Uterus (tissue), 2 donors: ENCODE measurements around the gene GPR37L1.

Experiments used
- CTCF ChIP-seq, 4 experiments: fragments of 200-600 bp in 2 of 4; fragments of 450-650 bp in 2 of 4; sonication (generic) in 2 of 4; IDR thresholded peaks; one replicate each; pipeline ENCODE4 v1.5.1; 2016 to 2019; ENCODE audit warnings: antibody characterized with exemption in 4 of 4, mild to moderate bottlenecking in 2 of 4, moderate library complexity in 1 of 4
- POLR2A ChIP-seq, 2 donors: fragments of 450-650 bp; IDR thresholded peaks; one replicate each; pipeline ENCODE4 v1.6.1; 2016; ENCODE audit warnings: antibody characterized with exemption in 2 of 2, mild to moderate bottlenecking in 1 of 2, moderate library complexity in 1 of 2

GRCh38 chr1:202153284-202153683 is 30.6 kb downstream of the GPR37L1 start:
- TF ChIP-seq CTCF (IDR thresholded peaks at IDR 0.05) (no peak), POLR2A (IDR thresholded peaks at IDR 0.05) (no peak)
